ENCODE measurements around the gene IRF1. TPM values are rescaled to one million over a fixed set of nuclear protein-coding genes. Genes with fewer than 3 reads are reported as not detected.

IRF1 gene
- total and polyA plus RNA-seq, 4 donors = 9.5 to 42.6 (median 24.7) TPM

- TF ChIP-seq ATF3 (IDR thresholded peaks at IDR 0.05) (no peak), FOXA2 (IDR thresholded peaks at IDR 0.05) (no peak), YY1 (IDR thresholded peaks at IDR 0.05) (no peak), HNF4A (conservative IDR thresholded peaks at IDR 0.05) (no peak), RXRA (IDR thresholded peaks at IDR 0.05) (peak in 1 of 2 donors; percentile 39), FOXA1 (IDR thresholded peaks at IDR 0.05) (no peak), ZBTB33 (IDR thresholded peaks at IDR 0.05) (no peak), CTCF (IDR thresholded peaks at IDR 0.05; ENCODE audit: low read depth, low read length, missing input control) (no peak), REST (IDR thresholded peaks at IDR 0.05) (no peak), NR2F2 (IDR thresholded peaks at IDR 0.05) (peak; percentile 72), JUND (IDR thresholded peaks at IDR 0.05) (peak; percentile 60), HNF4G (IDR thresholded peaks at IDR 0.05) (no peak), SP1 (IDR thresholded peaks at IDR 0.05) (no peak), TAF1 (conservative IDR thresholded peaks at IDR 0.05) (no peak), GABPA (IDR thresholded peaks at IDR 0.05 in 1 of 2, conservative IDR thresholded peaks at IDR 0.05 in 1 of 2) (no peak)
- Histone ChIP-seq H3K36me3 (ENCODE audit: control insufficient read depth in 4 of 4, insufficient read depth in 3 of 4, low read depth in 1 of 4, low read length in 3 of 4) (no peaks in the 10 kb centered on the region), H3K9ac (ENCODE audit: low read depth in 1 of 2, low read length in 2 of 2) (peak overlapping the region; percentile 42 to 52), H3K4me1 (ENCODE audit: control insufficient read depth in 4 of 4, insufficient read depth in 4 of 4, low read length in 3 of 4) (peaks cover 26 to 75% (median 63%) of the 10 kb centered on the region in 4 donors), H3K27ac (ENCODE audit: low read depth in 1 of 2, low read length in 2 of 2) (peak overlapping the region; percentile 96 to 97), H3K27me3 (ENCODE audit: control insufficient read depth in 4 of 4, insufficient read depth in 4 of 4, low read length in 3 of 4) (no peaks in the 10 kb centered on the region), H3K9me3 (ENCODE audit: control insufficient read depth in 4 of 4, low read length in 3 of 4) (no peaks in the 10 kb centered on the region), H3K4me3 (ENCODE audit: low read depth in 1 of 3, low read length in 3 of 3) (peak overlapping the region; percentile 67 to 92 (median 77))
- WGBS = 44% methylated on average over 6 of the region's 6 CpGs
- DNase-seq (ENCODE audit: low spot score) = no peak
Measured at GRCh38 chr5:132497488-132497997, 7.0 kb upstream of the IRF1 start.

Measured in liver (tissue), 9 donors.